Endothelial cell (in vitro differentiated cells): Measurements from ENCODE around the gene COL19A1. TPM values are rescaled to one million over a fixed set of nuclear protein-coding genes. Genes with fewer than 3 reads are reported as not detected.

Source experiments
- DNase-seq: peaks from one replicate; pipeline ENCODE4 v3.0.0; 2021; ENCODE audit warnings: low spot score
- H3K27ac Mint-ChIP-seq: one replicate; pipeline ENCODE4 v1.8.0; 2021; ENCODE audit warnings: mixed read lengths, inconsistent platforms; ENCODE audit not compliant: unreplicated experiment
- H3K27me3 Mint-ChIP-seq: one replicate; pipeline ENCODE4 v1.8.0; 2021; ENCODE audit warnings: mild to moderate bottlenecking, moderate library complexity, mixed read lengths, inconsistent platforms; ENCODE audit not compliant: unreplicated experiment
- H3K36me3 Mint-ChIP-seq: one replicate; pipeline ENCODE4 v1.8.0; 2021; ENCODE audit warnings: mild to moderate bottlenecking, low read depth, mixed read lengths, inconsistent platforms; ENCODE audit not compliant: unreplicated experiment
- H3K4me1 Mint-ChIP-seq: one replicate; pipeline ENCODE4 v1.8.0; 2021; ENCODE audit warnings: mild to moderate bottlenecking, mixed read lengths, inconsistent platforms; ENCODE audit not compliant: unreplicated experiment
- H3K4me3 Mint-ChIP-seq: one replicate; pipeline ENCODE4 v1.8.0; 2021; ENCODE audit warnings: mild to moderate bottlenecking, mixed read lengths, inconsistent platforms; ENCODE audit not compliant: unreplicated experiment
- H3K9me3 Mint-ChIP-seq: one replicate; pipeline ENCODE4 v1.8.0; 2021; ENCODE audit warnings: mixed read lengths, inconsistent platforms; ENCODE audit not compliant: unreplicated experiment
- CTCF ChIP-seq: fragments of 200-600 bp; sonication (generic); IDR thresholded peaks from one replicate; pipeline ENCODE4 v1.5.0; 2021; ENCODE audit warnings: antibody characterized with exemption; ENCODE audit not compliant: unreplicated experiment
- total RNA-seq: library from RNA; stranded (reverse); fragmentation: NEBNext Ultra II Directional; extraction: Animal tissue kit (Norgen Biotek cat#: 25700); gene quantifications from one replicate; pipeline ENCODE4 v1.2.1, GENCODE V29; 2021; ENCODE audit not compliant: unreplicated experiment

Gene COL19A1
- total RNA-seq, 1 donor from 2014 or later = 0.33 TPM

GRCh38 chr6:70258483-70258882 is 392.1 kb downstream of the COL19A1 start:
- Mint-ChIP-seq H3K4me1 (no peaks in the 10 kb centered on the region), H3K9me3 (no peaks in the 10 kb centered on the region), H3K4me3 (no peak overlapping the region), H3K36me3 (no peaks in the 10 kb centered on the region), H3K27me3 (no peaks in the 10 kb centered on the region), H3K27ac (no peak overlapping the region)
- no peak for TF ChIP-seq CTCF
- DNase-seq = no peak

Other genes starting within 250 kb of the COL19A1 start
- 26.5 TPM for gene LMBRD1, start 69.5 kb upstream of the COL19A1 start, total RNA-seq